ENCODE measurements around the gene MOGAT2. TPM values are rescaled to one million over a fixed set of nuclear protein-coding genes. Genes with fewer than 3 reads are reported as not detected.

The MOGAT2 gene
- total RNA-seq, 1 experiment from 2014 or later, result 0.39 TPM

- TF ChIP-seq, protein P1, sequence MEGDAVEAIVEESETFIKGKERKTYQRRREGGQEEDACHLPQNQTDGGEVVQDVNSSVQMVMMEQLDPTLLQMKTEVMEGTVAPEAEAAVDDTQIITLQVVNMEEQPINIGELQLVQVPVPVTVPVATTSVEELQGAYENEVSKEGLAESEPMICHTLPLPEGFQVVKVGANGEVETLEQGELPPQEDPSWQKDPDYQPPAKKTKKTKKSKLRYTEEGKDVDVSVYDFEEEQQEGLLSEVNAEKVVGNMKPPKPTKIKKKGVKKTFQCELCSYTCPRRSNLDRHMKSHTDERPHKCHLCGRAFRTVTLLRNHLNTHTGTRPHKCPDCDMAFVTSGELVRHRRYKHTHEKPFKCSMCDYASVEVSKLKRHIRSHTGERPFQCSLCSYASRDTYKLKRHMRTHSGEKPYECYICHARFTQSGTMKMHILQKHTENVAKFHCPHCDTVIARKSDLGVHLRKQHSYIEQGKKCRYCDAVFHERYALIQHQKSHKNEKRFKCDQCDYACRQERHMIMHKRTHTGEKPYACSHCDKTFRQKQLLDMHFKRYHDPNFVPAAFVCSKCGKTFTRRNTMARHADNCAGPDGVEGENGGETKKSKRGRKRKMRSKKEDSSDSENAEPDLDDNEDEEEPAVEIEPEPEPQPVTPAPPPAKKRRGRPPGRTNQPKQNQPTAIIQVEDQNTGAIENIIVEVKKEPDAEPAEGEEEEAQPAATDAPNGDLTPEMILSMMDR (IDR thresholded peaks at IDR 0.05; ENCODE audit: insufficient read depth in 1 of 2, low read depth in 1 of 2, low read length in 1 of 2, severe bottlenecking in 1 of 2, unreplicated experiment in 1 of 2), result no peak
- BruUV-seq (replicated peaks), result no TSS peak
- no peaks in the 10 kb centered on the region for H3K9me3 Mint-ChIP-seq (ENCODE audit: unreplicated experiment)
These were observed 3.0 kb downstream of the MOGAT2 start for GRCh38 chr11:75720639-75721038.

GRCh38 chr11:75721852-75722668 is 4.4 kb downstream of the MOGAT2 start:
- H3K27me3 ChIP-seq (replicated peaks; ENCODE audit: control insufficient read depth, insufficient read depth, low read length), result no peaks in the 10 kb centered on the region
- BruUV-seq (replicated peaks), result no TSS peak
- Mint-ChIP-seq H3K4me1 (ENCODE audit: low read depth, unreplicated experiment) (peaks cover 13% of the 10 kb centered on the region), H3K27me3 (ENCODE audit: insufficient read depth, unreplicated experiment) (no peaks in the 10 kb centered on the region), H3K36me3 (ENCODE audit: insufficient read depth, unreplicated experiment) (no peaks in the 10 kb centered on the region), H3K27ac (ENCODE audit: unreplicated experiment) (peak overlapping the region; percentile 45), H3K4me3 (ENCODE audit: unreplicated experiment) (no peak overlapping the region), H3K9me3 (ENCODE audit: unreplicated experiment) (no peaks in the 10 kb centered on the region)
- ChIA-PET POLR2A (no interaction called here), CTCF (interaction anchor here (0.6 to 2.1 kb wide), 10 partner anchors 8 to 353 kb away, joined by 3 to 10 read pairs (median 4); partner anchors contain the start of gene DGAT2)
- H3K36me3 ChIP-seq (ENCODE audit: control insufficient read depth, insufficient read depth, low read length), result no peaks in the 10 kb centered on the region
- intact Hi-C loops (cut with micrococcal nuclease; ENCODE audit: unreplicated experiment), result loop anchor here (2.0 kb wide), 2 partner anchors 125 to 147 kb away; no protein-coding TSS in a partner anchor
- peaks cover 29% of the 10 kb centered on the region for H3K4me1 ChIP-seq
- TF ChIP-seq, protein P1 (IDR thresholded peaks at IDR 0.05; ENCODE audit: insufficient read depth in 1 of 2, low read depth in 1 of 2, low read length in 1 of 2, severe bottlenecking in 1 of 2, unreplicated experiment in 1 of 2), result no peak
- H3K4me3 ChIP-seq (ENCODE audit: low read depth, low read length), result no peak overlapping the region
- H3K9me3 ChIP-seq, result no peaks in the 10 kb centered on the region
- peak in 1 of 2 experiments; percentile 60 for DNase-seq

More at GRCh38 chr11:75720639-75721038, 3.0 kb downstream of the MOGAT2 start:
- no peak overlapping the region for H3K4me3 Mint-ChIP-seq (ENCODE audit: unreplicated experiment)
- H3K27me3 ChIP-seq (replicated peaks; ENCODE audit: control insufficient read depth, insufficient read depth, low read length), result no peaks in the 10 kb centered on the region
- POLR2A ChIA-PET, result no interaction called here
- H3K27me3 Mint-ChIP-seq (ENCODE audit: insufficient read depth, unreplicated experiment), result no peaks in the 10 kb centered on the region
- peaks cover 18% of the 10 kb centered on the region for H3K4me1 Mint-ChIP-seq (ENCODE audit: low read depth, unreplicated experiment)
- no peak overlapping the region for H3K4me3 ChIP-seq (ENCODE audit: low read depth, low read length)
- peaks cover 29% of the 10 kb centered on the region for H3K4me1 ChIP-seq
- H3K36me3 ChIP-seq (ENCODE audit: control insufficient read depth, insufficient read depth, low read length), result no peaks in the 10 kb centered on the region
- intact Hi-C loops (cut with micrococcal nuclease; ENCODE audit: unreplicated experiment), result no loop called here
- no peaks in the 10 kb centered on the region for H3K36me3 Mint-ChIP-seq (ENCODE audit: insufficient read depth, unreplicated experiment)
- CTCF ChIA-PET, result interaction anchor here (1.9 kb wide), 2 partner anchors 23 to 48 kb away, joined by 5 to 6 read pairs; partner anchors contain the start of gene DGAT2
- peak in 1 of 2 experiments; percentile 16 for DNase-seq
- no peaks in the 10 kb centered on the region for H3K9me3 ChIP-seq
- peak overlapping the region; percentile 9 for H3K27ac Mint-ChIP-seq (ENCODE audit: unreplicated experiment)

GRCh38 chr11:75722669-75723042 is 5.0 kb downstream of the MOGAT2 start:
- Histone ChIP-seq H3K27me3 (replicated peaks; ENCODE audit: control insufficient read depth, insufficient read depth, low read length) (no peaks in the 10 kb centered on the region), H3K4me1 (peaks cover 29% of the 10 kb centered on the region), H3K4me3 (ENCODE audit: low read depth, low read length) (no peak overlapping the region), H3K9me3 (no peaks in the 10 kb centered on the region), H3K36me3 (ENCODE audit: control insufficient read depth, insufficient read depth, low read length) (no peaks in the 10 kb centered on the region)
- no TSS peak for BruUV-seq (replicated peaks)
- H3K27me3 Mint-ChIP-seq (ENCODE audit: insufficient read depth, unreplicated experiment), result no peaks in the 10 kb centered on the region
- CTCF ChIA-PET, result interaction anchor here (0.9 to 2.1 kb wide), 10 partner anchors 8 to 139 kb away, joined by 3 to 10 read pairs (median 4); partner anchors contain the start of gene DGAT2
- no peaks in the 10 kb centered on the region for H3K9me3 Mint-ChIP-seq (ENCODE audit: unreplicated experiment)
- intact Hi-C loops (cut with micrococcal nuclease; ENCODE audit: unreplicated experiment), result loop anchor here (1.0 to 2.0 kb wide), 5 partner anchors 41 to 175 kb away; partner anchors contain the start of gene DGAT2
- POLR2A ChIA-PET, result no interaction called here
- no peaks in the 10 kb centered on the region for H3K36me3 Mint-ChIP-seq (ENCODE audit: insufficient read depth, unreplicated experiment)
- TF ChIP-seq, protein P1 (IDR thresholded peaks at IDR 0.05; ENCODE audit: insufficient read depth in 1 of 2, low read depth in 1 of 2, low read length in 1 of 2, severe bottlenecking in 1 of 2, unreplicated experiment in 1 of 2), result no peak
- H3K4me3 Mint-ChIP-seq (ENCODE audit: unreplicated experiment), result no peak overlapping the region
- peaks cover 10% of the 10 kb centered on the region for H3K4me1 Mint-ChIP-seq (ENCODE audit: low read depth, unreplicated experiment)
- peak overlapping the region; percentile 45 for H3K27ac Mint-ChIP-seq (ENCODE audit: unreplicated experiment)
- peak in 1 of 2 experiments; percentile 39 for DNase-seq
